ENCODE data around the gene GDF7.
"Not testable (repeated sequence)": the region's sequence is repeated elsewhere in the genome, so short reads cannot be mapped to it uniquely, and the experiment has no call there.

The GDF7 gene

GRCh38 chr2:20704886-20705285, 37.9 kb downstream of the GDF7 start:
- H3K4me2 ChIP-seq (ENCODE audit: low read length) = no peak overlapping the region
- no peak overlapping the region for H3K9ac ChIP-seq (ENCODE audit: low read length)
- peaks cover 3% of the 10 kb centered on the region for H3K36me3 ChIP-seq (replicated peaks; ENCODE audit: low read depth, low read length)
- peaks cover 15% of the 10 kb centered on the region for H3K4me1 ChIP-seq (ENCODE audit: low read length)
- H2AFZ ChIP-seq (ENCODE audit: low read depth, low read length) = no peak overlapping the region
- H3K9me3 ChIP-seq (ENCODE audit: insufficient read depth, low read length) = no peaks in the 10 kb centered on the region
- TF ChIP-seq EZH2phosphoT487 (IDR thresholded peaks at IDR 0.05; ENCODE audit: low read depth) = no peak
- no peak for TF ChIP-seq CTCF (IDR thresholded peaks at IDR 0.05; ENCODE audit: low read depth, low read length)
- no peaks in the 10 kb centered on the region for H3K27me3 ChIP-seq (ENCODE audit: low read depth, low read length)
- H3K4me3 ChIP-seq (ENCODE audit: low read length) = no peak overlapping the region
- 0 out of 2 replicates have a peak, but pooled peaks cover 5% of the 10 kb centered on the region for H3K79me2 ChIP-seq (ENCODE audit: low read length)
- no peaks in the 10 kb centered on the region for H4K20me1 ChIP-seq (ENCODE audit: insufficient read depth, low read length)
- no peak overlapping the region for H3K27ac ChIP-seq (ENCODE audit: low read length)

DNA sequence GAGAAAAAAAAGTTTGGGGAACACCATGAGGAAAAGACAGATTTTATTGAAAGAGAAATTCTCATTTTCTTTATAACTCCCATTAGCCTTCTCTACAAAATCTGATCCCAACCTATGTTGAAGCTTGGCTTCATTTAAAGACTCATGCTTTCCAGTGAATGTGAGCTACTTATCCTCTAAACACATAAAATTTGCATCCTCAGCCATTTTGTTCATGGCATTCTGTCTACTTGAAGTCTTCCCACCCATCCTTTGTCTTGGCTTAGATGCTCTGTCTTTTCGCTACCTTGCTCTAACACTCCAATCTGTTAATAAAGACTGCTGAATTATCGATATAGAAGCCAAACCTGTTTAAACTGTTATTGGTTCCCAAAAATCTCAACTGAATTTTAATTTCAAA, 39.3 kb downstream of the GDF7 start:
- no peak for TF ChIP-seq CTCF (IDR thresholded peaks at IDR 0.05; ENCODE audit: low read depth, low read length)
- no peak for TF ChIP-seq EZH2phosphoT487 (IDR thresholded peaks at IDR 0.05; ENCODE audit: low read depth)
- Histone ChIP-seq H3K4me2 (ENCODE audit: low read length) (peak overlapping the region; percentile 29), H3K36me3 (replicated peaks; ENCODE audit: low read depth, low read length) (peaks cover 3% of the 10 kb centered on the region), H3K4me1 (ENCODE audit: low read length) (peaks cover 14% of the 10 kb centered on the region), H3K27me3 (ENCODE audit: low read depth, low read length) (no peaks in the 10 kb centered on the region), H3K9ac (ENCODE audit: low read length) (no peak overlapping the region), H4K20me1 (ENCODE audit: insufficient read depth, low read length) (no peaks in the 10 kb centered on the region), H2AFZ (ENCODE audit: low read depth, low read length) (no peak overlapping the region), H3K79me2 (ENCODE audit: low read length) (0 out of 2 replicates have a peak, but pooled peaks cover 5% of the 10 kb centered on the region), H3K4me3 (ENCODE audit: low read length) (no peak overlapping the region), H3K27ac (ENCODE audit: low read length) (no peak overlapping the region), H3K9me3 (ENCODE audit: insufficient read depth, low read length) (no peaks in the 10 kb centered on the region)

- Histone ChIP-seq H4K20me1 (ENCODE audit: insufficient read depth, low read length) (no peaks in the 10 kb centered on the region), H2AFZ (ENCODE audit: low read depth, low read length) (no peak overlapping the region), H3K36me3 (replicated peaks; ENCODE audit: low read depth, low read length) (peaks cover 3% of the 10 kb centered on the region), H3K4me1 (ENCODE audit: low read length) (peaks cover 14% of the 10 kb centered on the region), H3K79me2 (ENCODE audit: low read length) (0 out of 2 replicates have a peak, but pooled peaks cover 5% of the 10 kb centered on the region), H3K9ac (ENCODE audit: low read length) (no peak overlapping the region), H3K9me3 (ENCODE audit: insufficient read depth, low read length) (no peaks in the 10 kb centered on the region), H3K27ac (ENCODE audit: low read length) (no peak overlapping the region), H3K27me3 (ENCODE audit: low read depth, low read length) (no peaks in the 10 kb centered on the region), H3K4me2 (ENCODE audit: low read length) (no peak overlapping the region), H3K4me3 (ENCODE audit: low read length) (no peak overlapping the region)
- TF ChIP-seq CTCF (IDR thresholded peaks at IDR 0.05; ENCODE audit: low read depth, low read length) (no peak), EZH2phosphoT487 (IDR thresholded peaks at IDR 0.05; ENCODE audit: low read depth) (no peak)
Measured at GRCh38 chr2:20706786-20707185, 39.8 kb downstream of the GDF7 start.

- no peak overlapping the region for H3K9ac ChIP-seq (ENCODE audit: low read length)
- TF ChIP-seq EZH2phosphoT487 (IDR thresholded peaks at IDR 0.05; ENCODE audit: low read depth) (no peak), CTCF (IDR thresholded peaks at IDR 0.05; ENCODE audit: low read depth, low read length) (no peak)
- H3K27ac ChIP-seq (ENCODE audit: low read length) = no peak overlapping the region
Measured at GRCh38 chr2:20707601-20708000, 40.7 kb downstream of the GDF7 start.

GRCh38 chr2:20711641-20712040, 44.7 kb downstream of the GDF7 start:
- H3K27me3 ChIP-seq (ENCODE audit: low read depth, low read length); H3K9me3 ChIP-seq (ENCODE audit: insufficient read depth, low read length); H3K36me3 ChIP-seq (replicated peaks; ENCODE audit: low read depth, low read length); H3K4me3 ChIP-seq (ENCODE audit: low read length); H2AFZ ChIP-seq (ENCODE audit: low read depth, low read length); H3K27ac ChIP-seq (ENCODE audit: low read length); H3K9ac ChIP-seq (ENCODE audit: low read length); H3K4me1 ChIP-seq (ENCODE audit: low read length); H4K20me1 ChIP-seq (ENCODE audit: insufficient read depth, low read length); H3K4me2 ChIP-seq (ENCODE audit: low read length); H3K79me2 ChIP-seq (ENCODE audit: low read length): not testable (repeated sequence)

More at GRCh38 chr2:20707601-20708000, 40.7 kb downstream of the GDF7 start:
- no peaks in the 10 kb centered on the region for H4K20me1 ChIP-seq (ENCODE audit: insufficient read depth, low read length)
- peaks cover 14% of the 10 kb centered on the region for H3K4me1 ChIP-seq (ENCODE audit: low read length)
- peaks cover 3% of the 10 kb centered on the region for H3K36me3 ChIP-seq (replicated peaks; ENCODE audit: low read depth, low read length)
- no peak overlapping the region for H2AFZ ChIP-seq (ENCODE audit: low read depth, low read length)
- H3K79me2 ChIP-seq (ENCODE audit: low read length) = 0 out of 2 replicates have a peak, but pooled peaks cover 5% of the 10 kb centered on the region
- no peak overlapping the region for H3K4me2 ChIP-seq (ENCODE audit: low read length)
- no peaks in the 10 kb centered on the region for H3K9me3 ChIP-seq (ENCODE audit: insufficient read depth, low read length)
- no peak overlapping the region for H3K4me3 ChIP-seq (ENCODE audit: low read length)
- H3K27me3 ChIP-seq (ENCODE audit: low read depth, low read length) = no peaks in the 10 kb centered on the region

GRCh38 chr2:20713585-20713984, 46.6 kb downstream of the GDF7 start:
- H3K9ac ChIP-seq (ENCODE audit: low read length); H3K27me3 ChIP-seq (ENCODE audit: low read depth, low read length); H3K4me2 ChIP-seq (ENCODE audit: low read length); H2AFZ ChIP-seq (ENCODE audit: low read depth, low read length); H3K27ac ChIP-seq (ENCODE audit: low read length); H3K9me3 ChIP-seq (ENCODE audit: insufficient read depth, low read length); H4K20me1 ChIP-seq (ENCODE audit: insufficient read depth, low read length); H3K79me2 ChIP-seq (ENCODE audit: low read length); H3K4me1 ChIP-seq (ENCODE audit: low read length); H3K4me3 ChIP-seq (ENCODE audit: low read length): not testable (repeated sequence)
- peaks cover 11% of the 10 kb centered on the region for H3K36me3 ChIP-seq (replicated peaks; ENCODE audit: low read depth, low read length)
